Panc1 (cell line): Measurements from ENCODE around the gene TMEM218. TPM values are rescaled to one million over a fixed set of nuclear protein-coding genes. Genes with fewer than 3 reads are reported as not detected.

Experiments
- ATAC-seq: fragments of 200-7000 bp; cut with Tn5 transposase; 2 replicates; pipeline ENCODE4 v1.9.1; 2020; ENCODE audit warnings: mild to moderate bottlenecking, moderate library complexity
- BruUV-seq: library from RNA; stranded (reverse); fragments of 400-500 nt; replicated peaks from 2 replicates; lab custom pipeline; 2021; lab: Mats Ljungman, UMichigan
- CTCF ChIA-PET: fragments of 300-600 bp; sonication (Branson Sonifier 250); formaldehyde crosslinking; loops from one replicate; lab custom pipeline; 2022; ENCODE audit warnings: antibody characterized with exemption; lab: Charles Lee
- POLR2A ChIA-PET: fragments of 300-600 bp; sonication (Branson Sonifier 250); formaldehyde crosslinking; loops from one replicate; lab custom pipeline; 2022; ENCODE audit warnings: antibody characterized with exemption; lab: Charles Lee
- DNase-seq: peaks from one replicate; pipeline ENCODE4 v3.0.0-alpha.2; 2010; ENCODE audit warnings: low read depth, low spot score
- H3K27ac ChIP-seq: 2 replicates; pipeline ENCODE4 v1.5.1; 2011; ENCODE audit warnings: mild to moderate bottlenecking, low read length, inconsistent platforms
- H3K27me3 ChIP-seq: fragments of 200-500 bp; sonication (Bioruptor generic); 2 replicates; pipeline ENCODE4 v1.6.0; 2014; ENCODE audit warnings: low read length, inconsistent platforms; ENCODE audit not compliant: control insufficient read depth, insufficient read depth
- H3K36me3 ChIP-seq: fragments of 200-500 bp; sonication (Bioruptor generic); 2 replicates; pipeline ENCODE4 v1.5.1; 2014; ENCODE audit warnings: inconsistent platforms, mild to moderate bottlenecking, low read length, moderate library complexity; ENCODE audit not compliant: control insufficient read depth, insufficient read depth
- H3K4me1 ChIP-seq: 2 replicates; pipeline ENCODE4 v1.5.1; 2011; ENCODE audit warnings: inconsistent platforms, mild to moderate bottlenecking, low read length, moderate library complexity; ENCODE audit not compliant: control insufficient read depth, insufficient read depth
- H3K4me3 ChIP-seq, 2 experiments: 2 replicates each; pipeline ENCODE4 v1.5.1; 2011 to 2012; ENCODE audit warnings: low read depth in 2 of 2, low read length in 2 of 2, mild to moderate bottlenecking in 2 of 2, inconsistent platforms in 1 of 2, moderate library complexity in 1 of 2
- H3K9me3 ChIP-seq: fragments of 200-500 bp; sonication (Bioruptor generic); 2 replicates; pipeline ENCODE4 v1.5.1; 2014; ENCODE audit warnings: low read depth, mild to moderate bottlenecking, inconsistent platforms, low read length, moderate library complexity; ENCODE audit not compliant: control insufficient read depth, insufficient read depth
- CTCF ChIP-seq: fragments of 450-650 bp; IDR thresholded peaks from 2 replicates; pipeline ENCODE4 v1.5.1; 2017; ENCODE audit warnings: mild to moderate bottlenecking
- POLR2AphosphoS5 ChIP-seq: IDR thresholded peaks from 2 replicates; pipeline ENCODE4 v1.6.1; 2012; ENCODE audit warnings: mild to moderate bottlenecking, low read depth, low read length, moderate library complexity
- REST ChIP-seq, 2 experiments: IDR thresholded peaks; 2 replicates each; pipeline ENCODE4 v1.6.1; 2011 to 2012; ENCODE audit warnings: low read depth in 2 of 2, control low read depth in 1 of 2, low read length in 1 of 2, mild to moderate bottlenecking in 1 of 2, moderate library complexity in 1 of 2; ENCODE audit not compliant: insufficient read depth in 1 of 2
- SIN3A ChIP-seq: IDR thresholded peaks from 2 replicates; pipeline ENCODE4 v1.6.1; 2012; ENCODE audit warnings: low read depth, mild to moderate bottlenecking, low read length, moderate library complexity, borderline replicate concordance; ENCODE audit not compliant: insufficient read depth
- TCF7L2 ChIP-seq: IDR thresholded peaks from 2 replicates; pipeline ENCODE4 v1.6.1; 2011; ENCODE audit warnings: mild to moderate bottlenecking, low read depth, low read length, inconsistent platforms
- in situ Hi-C: cut with HindIII; loops from 2 replicates; pipeline ENCODE4 v1.10.0; 2016; ENCODE audit warnings: low sequenced_read_pairs, low pct_unique_long_range_greater_than_20kb
- intact Hi-C: fragments of 100-400 bp; cut with micrococcal nuclease; formaldehyde crosslinking; loops from one replicate; pipeline ENCODE4 v1.10.0; 2022; ENCODE audit not compliant: unreplicated experiment
- total RNA-seq: library from RNA; stranded (reverse); gene quantifications from one replicate; pipeline ENCODE4 v1.2.1, GENCODE V29; 2021; ENCODE audit not compliant: unreplicated experiment

The TMEM218 gene
- total RNA-seq, 1 experiment from 2014 or later, result 26.8 TPM

- BruUV-seq, result no TSS peak
- no peak overlapping the region for H3K4me3 ChIP-seq
- no peaks in the 10 kb centered on the region for H3K27me3 ChIP-seq
- POLR2A ChIA-PET, result interaction anchor here (0.7 kb wide), 1 partner anchor 58 kb away, joined by 5 read pairs; no protein-coding TSS in a partner anchor
- no peaks in the 10 kb centered on the region for H3K9me3 ChIP-seq
- no peak for TF ChIP-seq POLR2AphosphoS5
- no peak for TF ChIP-seq SIN3A
- no peak for TF ChIP-seq REST (IDR thresholded peaks at IDR 0.05; ENCODE audit: insufficient read depth in 1 of 2, low read depth in 2 of 2, low read length in 1 of 2)
- no peak for TF ChIP-seq CTCF
- TF ChIP-seq TCF7L2, result no peak
- no peak for DNase-seq
- intact Hi-C loops (no loop called here), in situ Hi-C loops (no loop called here)
- H3K36me3 ChIP-seq, result no peaks in the 10 kb centered on the region; the same call in 1 of the 2 replicates
- peaks cover 7% of the 10 kb centered on the region; the same call in 1 of the 2 replicates for H3K4me1 ChIP-seq
- ATAC-seq, result no peak
- CTCF ChIA-PET, result interaction anchor here (0.6 to 1.0 kb wide), 5 partner anchors 15 to 348 kb away, joined by 3 read pairs; partner anchors contain the start of gene PKNOX2
- H3K27ac ChIP-seq, result no peak overlapping the region
Observed at GRCh38 chr11:125105926-125106325, 5.5 kb downstream of the TMEM218 start.

- no TSS peak for BruUV-seq
Observed at GRCh38 chr11:125102510-125102909, 8.9 kb downstream of the TMEM218 start.

More at GRCh38 chr11:125102510-125102909, 8.9 kb downstream of the TMEM218 start:
- Histone ChIP-seq H3K4me3 (no peak overlapping the region), H3K27me3 (no peaks in the 10 kb centered on the region), H3K27ac (no peak overlapping the region), H3K36me3 (no peaks in the 10 kb centered on the region; the same call in 1 of the 2 replicates), H3K4me1 (no peaks in the 10 kb centered on the region), H3K9me3 (no peaks in the 10 kb centered on the region)
- TF ChIP-seq REST (IDR thresholded peaks at IDR 0.05; ENCODE audit: insufficient read depth in 1 of 2, low read depth in 2 of 2, low read length in 1 of 2) (no peak), POLR2AphosphoS5 (no peak), CTCF (no peak), TCF7L2 (no peak), SIN3A (no peak)
- ChIA-PET CTCF (no interaction called here), POLR2A (no interaction called here)
- in situ Hi-C loops, result no loop called here
- DNase-seq (no peak), ATAC-seq (no peak)
- intact Hi-C loops, result no loop called here
